KMS-11 (cell line): ENCODE measurements around the gene HSPD1.

ENCODE experiments used
- H2AFZ ChIP-seq: fragments of 200-600 bp; sonication (generic); 2 replicates; pipeline ENCODE4 v1.6.1; 2016; ENCODE audit warnings: antibody characterized with exemption, mixed run types, low read depth
- H3K27ac ChIP-seq: fragments of 200-600 bp; sonication (generic); 2 replicates; pipeline ENCODE4 v1.6.1; 2016; ENCODE audit warnings: mild to moderate bottlenecking, mixed run types
- H3K27me3 ChIP-seq: fragments of 200-600 bp; sonication (generic); 2 replicates; pipeline ENCODE4 v1.6.1; 2017; ENCODE audit warnings: mild to moderate bottlenecking, low read depth, mixed run types, moderate library complexity; ENCODE audit not compliant: insufficient read depth
- H3K36me3 ChIP-seq: fragments of 200-600 bp; sonication (generic); 2 replicates; pipeline ENCODE4 v1.6.1; 2017; ENCODE audit warnings: mild to moderate bottlenecking, mixed run types; ENCODE audit not compliant: insufficient read depth
- H3K4me1 ChIP-seq: fragments of 200-600 bp; sonication (generic); 2 replicates; pipeline ENCODE4 v1.6.1; 2016; ENCODE audit warnings: mild to moderate bottlenecking, low read depth, mixed run types; ENCODE audit not compliant: poor library complexity, severe bottlenecking
- H3K4me2 ChIP-seq: fragments of 200-600 bp; sonication (generic); 2 replicates; pipeline ENCODE4 v1.7.0; 2016; ENCODE audit warnings: mild to moderate bottlenecking, mixed run types
- H3K4me3 ChIP-seq: fragments of 200-600 bp; sonication (generic); IDR thresholded peaks from 2 replicates; pipeline ENCODE4 v1.6.1; 2017; ENCODE audit warnings: low read depth, low read length, mixed read lengths; ENCODE audit not compliant: insufficient read depth
- H3K79me2 ChIP-seq: fragments of 200-600 bp; sonication (generic); 2 replicates; pipeline ENCODE4 v1.6.1; 2016; ENCODE audit warnings: low read depth, mixed run types; ENCODE audit not compliant: insufficient read depth
- H3K9ac ChIP-seq: fragments of 200-600 bp; sonication (generic); 2 replicates; pipeline ENCODE4 v1.6.1; 2016; ENCODE audit warnings: mild to moderate bottlenecking, mixed run types
- H4K20me1 ChIP-seq: fragments of 200-600 bp; sonication (generic); 2 replicates; pipeline ENCODE4 v1.6.1; 2016; ENCODE audit warnings: mild to moderate bottlenecking, mixed run types; ENCODE audit not compliant: insufficient read depth
- TF ChIP-seq, protein P1 (sequence below): fragments of 200-600 bp; sonication (generic); conservative IDR thresholded peaks from 2 replicates; pipeline ENCODE4 v1.6.1; 2017; ENCODE audit warnings: low read depth, mild to moderate bottlenecking, antibody characterized with exemption, low read length, moderate library complexity, mixed read lengths

HSPD1 gene

DNA sequence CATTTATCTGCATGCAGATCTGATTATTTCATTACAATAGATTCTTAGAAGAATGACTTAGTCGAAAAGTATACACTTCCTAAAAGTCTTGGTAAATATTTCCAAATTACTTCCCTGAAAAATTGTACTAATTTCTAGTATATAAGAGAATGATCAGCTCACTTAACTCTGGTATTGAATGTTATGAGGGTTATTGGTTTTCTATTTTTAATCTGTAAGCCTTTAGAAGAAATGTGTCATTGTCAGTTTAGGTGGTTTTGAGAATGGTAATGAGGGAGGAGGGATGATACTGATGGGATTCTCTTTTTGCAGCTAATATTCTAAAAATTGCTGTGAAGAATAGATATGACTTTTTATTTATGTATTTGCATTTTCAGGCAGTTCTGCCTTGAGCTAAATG lies 40.1 kb upstream of the HSPD1 start:
- TF ChIP-seq, protein P1, sequence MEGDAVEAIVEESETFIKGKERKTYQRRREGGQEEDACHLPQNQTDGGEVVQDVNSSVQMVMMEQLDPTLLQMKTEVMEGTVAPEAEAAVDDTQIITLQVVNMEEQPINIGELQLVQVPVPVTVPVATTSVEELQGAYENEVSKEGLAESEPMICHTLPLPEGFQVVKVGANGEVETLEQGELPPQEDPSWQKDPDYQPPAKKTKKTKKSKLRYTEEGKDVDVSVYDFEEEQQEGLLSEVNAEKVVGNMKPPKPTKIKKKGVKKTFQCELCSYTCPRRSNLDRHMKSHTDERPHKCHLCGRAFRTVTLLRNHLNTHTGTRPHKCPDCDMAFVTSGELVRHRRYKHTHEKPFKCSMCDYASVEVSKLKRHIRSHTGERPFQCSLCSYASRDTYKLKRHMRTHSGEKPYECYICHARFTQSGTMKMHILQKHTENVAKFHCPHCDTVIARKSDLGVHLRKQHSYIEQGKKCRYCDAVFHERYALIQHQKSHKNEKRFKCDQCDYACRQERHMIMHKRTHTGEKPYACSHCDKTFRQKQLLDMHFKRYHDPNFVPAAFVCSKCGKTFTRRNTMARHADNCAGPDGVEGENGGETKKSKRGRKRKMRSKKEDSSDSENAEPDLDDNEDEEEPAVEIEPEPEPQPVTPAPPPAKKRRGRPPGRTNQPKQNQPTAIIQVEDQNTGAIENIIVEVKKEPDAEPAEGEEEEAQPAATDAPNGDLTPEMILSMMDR, result no peak
- H3K79me2 ChIP-seq, result peaks cover 8% of the 10 kb centered on the region; the same call in 1 of the 2 replicates
- H3K4me1 ChIP-seq, result peaks cover 34% of the 10 kb centered on the region
- H3K27me3 ChIP-seq, result no peaks in the 10 kb centered on the region
- H3K4me3 ChIP-seq, result no peak overlapping the region
- H3K4me2 ChIP-seq, result no peak overlapping the region; the same call in 1 of the 2 replicates
- H3K36me3 ChIP-seq, result peaks cover 5% of the 10 kb centered on the region; the same call in 1 of the 2 replicates
- H3K27ac ChIP-seq, result no peak overlapping the region
- no peak overlapping the region for H3K9ac ChIP-seq
- H4K20me1 ChIP-seq, result peaks cover 4% of the 10 kb centered on the region; the same call in 1 of the 2 replicates
- no peak overlapping the region for H2AFZ ChIP-seq

DNA sequence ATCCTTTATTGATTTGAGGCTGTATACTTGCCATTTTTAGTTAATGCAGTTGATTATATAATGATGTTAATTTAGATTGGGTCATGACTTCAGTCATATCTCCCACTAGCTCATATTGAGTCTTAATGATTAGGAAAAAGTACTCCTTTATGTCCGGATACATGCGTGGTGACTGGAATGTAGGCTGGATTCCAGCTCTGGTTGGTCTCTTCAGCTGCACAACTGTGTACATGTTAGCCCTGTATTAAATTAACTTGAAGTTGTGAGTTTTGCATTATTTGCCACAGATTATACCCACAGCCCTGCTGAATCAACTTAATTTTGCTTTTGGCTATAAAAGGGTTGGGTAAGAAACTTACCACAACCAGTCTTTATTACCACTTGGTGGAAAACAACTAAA lies 38.8 kb upstream of the HSPD1 start:
- TF ChIP-seq, protein P1, result no peak
- Histone ChIP-seq H3K4me3 (no peak overlapping the region), H3K4me2 (peak overlapping the region; percentile 43), H4K20me1 (peaks cover 4% of the 10 kb centered on the region; the same call in 1 of the 2 replicates), H3K4me1 (peaks cover 44% of the 10 kb centered on the region), H3K9ac (no peak overlapping the region), H3K27me3 (no peaks in the 10 kb centered on the region), H3K79me2 (peaks cover 18% of the 10 kb centered on the region; the same call in 1 of the 2 replicates), H2AFZ (no peak overlapping the region), H3K36me3 (peaks cover 5% of the 10 kb centered on the region; the same call in 1 of the 2 replicates), H3K27ac (peak overlapping the region; percentile 27; the same call in 1 of the 2 replicates)

DNA sequence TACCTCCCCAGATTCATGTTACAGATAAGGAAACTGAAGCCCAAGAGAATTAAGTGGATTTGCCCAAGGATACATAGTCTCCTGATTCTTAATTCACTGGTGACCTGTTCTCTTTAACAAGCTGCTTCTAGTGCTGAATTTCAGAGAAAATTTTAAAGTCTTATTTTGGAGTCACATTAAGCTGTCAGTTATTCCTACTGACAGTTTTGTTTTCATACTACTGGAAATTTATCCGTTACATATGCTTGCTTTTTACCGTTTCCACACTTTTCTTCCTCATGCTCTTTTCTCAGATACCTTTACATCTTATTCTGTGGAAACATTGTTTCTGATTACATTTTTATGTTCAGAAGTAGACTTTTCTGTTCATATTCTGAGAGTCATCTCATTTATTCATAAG lies 17.5 kb upstream of the HSPD1 start:
- H3K27ac ChIP-seq, result no peak overlapping the region
- peak overlapping the region; percentile 97 for H3K4me2 ChIP-seq
- H2AFZ ChIP-seq, result no peak overlapping the region
- no peak overlapping the region for H3K4me3 ChIP-seq
- no peaks in the 10 kb centered on the region for H3K27me3 ChIP-seq
- peak overlapping the region; percentile 82; the same call in 1 of the 2 replicates for H3K9ac ChIP-seq
- TF ChIP-seq, protein P1, result no peak
- H3K4me1 ChIP-seq, result peaks cover 33% of the 10 kb centered on the region
- peaks cover 61% of the 10 kb centered on the region for H3K79me2 ChIP-seq
- no peaks in the 10 kb centered on the region for H4K20me1 ChIP-seq
- H3K36me3 ChIP-seq, result no peaks in the 10 kb centered on the region

DNA sequence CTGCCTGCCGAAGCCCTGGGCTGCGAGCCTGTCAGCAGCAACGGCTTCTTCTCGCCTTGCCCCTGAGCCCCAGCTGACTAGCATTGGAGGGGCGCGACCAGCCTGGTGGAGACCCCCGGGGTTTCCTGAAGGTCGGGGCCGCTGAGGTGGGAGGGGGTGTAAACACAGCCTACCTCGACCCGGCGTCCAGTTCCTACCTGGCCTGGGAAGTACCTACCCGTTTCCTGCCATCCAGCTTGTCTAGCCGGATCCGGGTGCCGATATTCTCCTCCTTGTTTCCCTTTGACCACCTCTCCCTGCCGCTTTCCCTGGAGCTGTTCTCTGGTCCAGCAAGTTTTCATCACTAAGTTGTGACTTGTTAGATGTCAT lies 16.7 kb upstream of the HSPD1 start:
- peak overlapping the region; percentile 94 for H3K27ac ChIP-seq
- peak overlapping the region; percentile 77 for H2AFZ ChIP-seq
- peaks cover 53% of the 10 kb centered on the region for H3K79me2 ChIP-seq

More for the DNA sequence above, 16.7 kb upstream of the HSPD1 start:
- peaks cover 33% of the 10 kb centered on the region for H3K4me1 ChIP-seq
- H4K20me1 ChIP-seq, result no peaks in the 10 kb centered on the region
- peak overlapping the region; percentile 97 for H3K4me2 ChIP-seq
- TF ChIP-seq, protein P1, result no peak
- H3K27me3 ChIP-seq, result no peaks in the 10 kb centered on the region
- H3K4me3 ChIP-seq, result no peak overlapping the region
- H3K36me3 ChIP-seq, result no peaks in the 10 kb centered on the region
- peak overlapping the region; percentile 82; the same call in 1 of the 2 replicates for H3K9ac ChIP-seq
